Pancreas (tissue), 10 donors: ENCODE data around the gene CCDC170. TPM values are rescaled to one million over a fixed set of nuclear protein-coding genes. Genes with fewer than 3 reads are reported as not detected.
A peak's percentile ranks its signal among the peaks of the same experiment; 100 is the strongest.

Experiments
- ATAC-seq, 4 donors: fragments of 200-7000 bp; cut with Tn5 transposase; one replicate each; pipeline versions ENCODE4 v1.8.0 to v1.9.1; 2020; ENCODE audit warnings: mild to moderate bottlenecking in 4 of 4, moderate library complexity in 4 of 4
- DNase-seq, 6 donors: peaks; one replicate each; pipeline ENCODE4 v3.0.0-alpha.2; 2020
- FAIRE-seq: peaks from 2 replicates; lab custom pipeline; 2012; peaks lifted over from hg19 to GRCh38; lab: Jason Lieb, UNC
- H3K27ac ChIP-seq, 4 donors: fragments of 200-600 bp; sonication (generic); 1 replicate in 3 of 4; 2 replicates in 1 of 4; pipeline versions ENCODE4 v1.5.0 to v1.8.0; 2020
- H3K27me3 ChIP-seq, 4 donors: fragments of 200-600 bp; one replicate each; pipeline ENCODE4 v1.8.0; 2021
- H3K36me3 ChIP-seq, 3 donors: fragments of 200-600 bp; sonication (generic) in 1 of 3; one replicate each; pipeline versions ENCODE4 v1.5.0 to v1.8.0; 2020 to 2021
- H3K4me1 ChIP-seq, 3 donors: fragments of 200-600 bp; one replicate each; pipeline ENCODE4 v1.8.0; 2021
- H3K4me3 ChIP-seq, 4 donors: fragments of 200-600 bp; sonication (generic) in 2 of 4; one replicate each; pipeline versions ENCODE4 v1.5.0 to v1.8.0; 2020 to 2021
- H3K9me3 ChIP-seq, 4 donors: fragments of 200-600 bp; one replicate each; pipeline ENCODE4 v1.8.0; 2021
- WGBS, 2 donors: extraction: QIAGEN DNeasy Blood & Tissue Kit; methylation state at CpG; one replicate each; pipeline ENCODE4 v1.1.7; 2013; 5-methylcytosine and 5-hydroxymethylcytosine counted together
- intact Hi-C, 3 donors: fragments of 100-400 bp; cut with DNase I; formaldehyde crosslinking; loops; one replicate each; pipeline versions ENCODE4 v1.11.1 to v1.14.2; 2022
- polyA plus RNA-seq, 2 donors: library from polyadenylated mRNA; stranded (reverse); fragments of 200-250 nt; gene quantifications; one replicate each; pipeline ENCODE4 v1.2.3, GENCODE V29; 2013
- total RNA-seq, 6 donors: library from RNA; stranded (reverse); fragmentation: NEBNext Ultra II Directional in 4 of 6; extraction: Animal tissue kit (Norgen Biotek cat#: 25700) in 4 of 6; gene quantifications; one replicate each; pipeline versions ENCODE4 v1.2.1 to v1.2.4, GENCODE V29; 2021 to 2023
- TF ChIP-seq, protein P1 (sequence below), 4 donors: fragments of 200-600 bp; sonication (generic) in 3 of 4; IDR thresholded peaks; one replicate each; pipeline versions ENCODE4 v1.5.0 to v1.8.0; 2021; ENCODE audit warnings: antibody characterized with exemption in 4 of 4
- donor health status: healthy with polysubstance abuse.
- donor health status: DM: no; HTN: no; CAD: no; lungs with moderate emphysema.
- donor health status: DM: no; HTN: no; CAD: no.
- donor health status: control.
- donor health status: control.
- donor health status: Bipolar disorder and iron deficiency.
- donor health status: DM: yes; HTN: yes; CAD: no.
- donor health status: DM: no; HTN: no; CAD: no.
- donor health status: DM: no; HTN: no; CAD: no.
- donor health status: DM: yes; HTN: yes; CAD: no.

Gene CCDC170
- total and polyA plus RNA-seq, 8 donors: 0.03 to 0.81 (median 0.40) TPM; not detected in 1

DNA sequence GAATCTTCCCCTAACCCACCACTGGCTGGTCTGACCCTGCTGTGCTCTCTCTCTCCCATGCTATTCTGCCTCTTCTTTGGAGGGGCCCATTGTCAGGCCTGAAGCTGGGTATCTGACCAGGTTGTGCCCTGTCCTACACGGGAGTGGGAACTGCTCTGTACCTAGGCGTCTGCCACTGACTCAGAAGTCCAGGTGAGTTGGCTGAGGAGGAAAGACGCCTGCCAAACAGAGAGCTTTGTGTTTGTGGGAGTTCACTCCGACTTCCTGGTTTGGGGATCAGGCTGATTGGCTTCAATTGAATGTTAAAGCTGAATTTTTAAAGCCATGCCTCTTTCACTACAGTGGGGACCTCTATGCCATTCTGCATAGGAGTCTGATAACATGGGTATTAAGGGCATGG, 136.0 kb downstream of the CCDC170 start:
- DNase-seq (peak in 1 of 6 donors; percentile 21), ATAC-seq (peak in 3 of 4 donors; percentile 45 to 74 (median 70)), FAIRE-seq (no peak)
- intact Hi-C loops: no loop called here
- WGBS, 2 donors: 32 to 42% methylated on average over 4 of the region's 4 CpGs
- Histone ChIP-seq H3K9me3 (no peaks in the 10 kb centered on the region), H3K36me3 (no peaks in the 10 kb centered on the region), H3K4me3 (no peak overlapping the region), H3K27ac (no peak overlapping the region), H3K4me1 (no peaks in the 10 kb centered on the region), H3K27me3 (no peaks in the 10 kb centered on the region)
- TF ChIP-seq, protein P1, sequence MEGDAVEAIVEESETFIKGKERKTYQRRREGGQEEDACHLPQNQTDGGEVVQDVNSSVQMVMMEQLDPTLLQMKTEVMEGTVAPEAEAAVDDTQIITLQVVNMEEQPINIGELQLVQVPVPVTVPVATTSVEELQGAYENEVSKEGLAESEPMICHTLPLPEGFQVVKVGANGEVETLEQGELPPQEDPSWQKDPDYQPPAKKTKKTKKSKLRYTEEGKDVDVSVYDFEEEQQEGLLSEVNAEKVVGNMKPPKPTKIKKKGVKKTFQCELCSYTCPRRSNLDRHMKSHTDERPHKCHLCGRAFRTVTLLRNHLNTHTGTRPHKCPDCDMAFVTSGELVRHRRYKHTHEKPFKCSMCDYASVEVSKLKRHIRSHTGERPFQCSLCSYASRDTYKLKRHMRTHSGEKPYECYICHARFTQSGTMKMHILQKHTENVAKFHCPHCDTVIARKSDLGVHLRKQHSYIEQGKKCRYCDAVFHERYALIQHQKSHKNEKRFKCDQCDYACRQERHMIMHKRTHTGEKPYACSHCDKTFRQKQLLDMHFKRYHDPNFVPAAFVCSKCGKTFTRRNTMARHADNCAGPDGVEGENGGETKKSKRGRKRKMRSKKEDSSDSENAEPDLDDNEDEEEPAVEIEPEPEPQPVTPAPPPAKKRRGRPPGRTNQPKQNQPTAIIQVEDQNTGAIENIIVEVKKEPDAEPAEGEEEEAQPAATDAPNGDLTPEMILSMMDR (IDR thresholded peaks at IDR 0.05): no peak

DNA sequence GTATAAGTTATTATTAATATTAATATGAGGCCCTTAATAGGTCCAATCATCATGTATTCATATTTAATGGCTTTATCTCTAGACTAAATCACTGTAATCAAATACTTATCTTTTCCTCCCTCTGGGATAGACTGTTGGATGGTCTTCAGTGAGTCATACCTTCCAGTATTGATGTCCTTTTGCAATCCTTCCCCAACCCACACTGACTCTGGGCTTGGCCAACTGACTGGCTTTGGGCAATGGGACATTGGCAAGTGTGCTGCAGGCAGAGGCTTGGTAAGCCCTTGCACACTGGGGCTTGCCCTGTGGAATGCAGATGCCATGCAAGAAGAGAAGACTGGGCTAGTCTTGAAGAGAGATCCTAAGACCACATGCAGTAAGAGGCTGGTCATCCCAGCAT, 136.6 kb downstream of the CCDC170 start:
- no peaks in the 10 kb centered on the region for H3K4me1 ChIP-seq
- H3K9me3 ChIP-seq: no peaks in the 10 kb centered on the region
- no peaks in the 10 kb centered on the region for H3K27me3 ChIP-seq
- DNase-seq (no peak), ATAC-seq (no peak), FAIRE-seq (no peak)
- no peak overlapping the region for H3K27ac ChIP-seq
- H3K36me3 ChIP-seq: no peaks in the 10 kb centered on the region
- H3K4me3 ChIP-seq: no peak overlapping the region
- intact Hi-C loops: no loop called here
- TF ChIP-seq, protein P1 (IDR thresholded peaks at IDR 0.05): no peak

DNA sequence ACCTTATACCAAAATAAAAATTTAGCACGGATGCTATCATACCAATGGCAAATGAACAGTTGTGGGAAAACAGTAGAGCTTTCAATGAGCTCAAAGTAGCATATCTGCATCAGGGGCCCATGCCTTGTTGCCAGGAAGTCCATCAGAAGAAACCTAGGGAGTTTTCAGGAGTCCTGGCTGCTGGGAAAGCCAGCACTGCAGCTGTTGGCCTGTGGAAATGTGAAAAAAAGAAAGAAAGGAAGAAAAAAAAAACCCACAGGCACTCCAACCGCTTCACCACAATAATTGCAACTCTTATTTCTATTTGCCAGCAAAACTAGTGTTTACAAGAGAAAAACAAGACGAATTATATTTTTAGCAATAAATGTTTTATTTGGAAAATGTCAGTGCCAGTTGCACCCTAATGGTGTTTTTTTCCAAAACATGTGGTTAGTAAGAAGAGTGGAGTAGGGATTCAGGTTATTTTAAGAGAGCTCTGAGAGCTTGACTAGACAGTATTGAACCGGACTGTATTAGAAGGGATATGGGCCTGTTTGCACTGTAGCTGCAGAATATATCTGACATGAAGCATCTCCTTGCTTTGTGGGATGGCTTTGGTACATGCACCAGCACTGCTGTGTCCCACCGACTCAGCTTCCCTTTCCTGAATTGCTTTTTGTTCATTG, 137.3 kb downstream of the CCDC170 start:
- TF ChIP-seq, protein P1 (IDR thresholded peaks at IDR 0.05): no peak
- FAIRE-seq: no peak
- intact Hi-C loops: no loop called here
- no peaks in the 10 kb centered on the region for H3K4me1 ChIP-seq
- no peaks in the 10 kb centered on the region for H3K9me3 ChIP-seq
- no peak for ATAC-seq
- no peaks in the 10 kb centered on the region for H3K27me3 ChIP-seq
- 81 to 85% methylated on average over 5 of the region's 5 CpGs for WGBS, 2 donors
- no peak for DNase-seq
- no peaks in the 10 kb centered on the region for H3K36me3 ChIP-seq
- H3K4me3 ChIP-seq: no peak overlapping the region
- no peak overlapping the region for H3K27ac ChIP-seq

GRCh38 chr6:151632415-151632987, 138.7 kb downstream of the CCDC170 start:
- Histone ChIP-seq H3K36me3 (no peaks in the 10 kb centered on the region), H3K27ac (no peak overlapping the region), H3K4me3 (no peak overlapping the region), H3K9me3 (no peaks in the 10 kb centered on the region), H3K4me1 (no peaks in the 10 kb centered on the region), H3K27me3 (no peaks in the 10 kb centered on the region)
- ATAC-seq (no peak), DNase-seq (no peak), FAIRE-seq (no peak)
- TF ChIP-seq, protein P1 (IDR thresholded peaks at IDR 0.05): no peak
- intact Hi-C loops: no loop called here
- WGBS, 2 donors: 30 to 38% methylated on average over 2 of the region's 2 CpGs
